SIG-M5 treated with dmso at 0.1 percent for 504 hours (cell line): ENCODE measurements around the gene PPP1R14B.

Source experiments
- DNase-seq: peaks from one replicate; lab custom pipeline; 2025; ENCODE audit not compliant: unreplicated experiment; lab: John Stamatoyannopoulos, UW

The PPP1R14B gene

DNA sequence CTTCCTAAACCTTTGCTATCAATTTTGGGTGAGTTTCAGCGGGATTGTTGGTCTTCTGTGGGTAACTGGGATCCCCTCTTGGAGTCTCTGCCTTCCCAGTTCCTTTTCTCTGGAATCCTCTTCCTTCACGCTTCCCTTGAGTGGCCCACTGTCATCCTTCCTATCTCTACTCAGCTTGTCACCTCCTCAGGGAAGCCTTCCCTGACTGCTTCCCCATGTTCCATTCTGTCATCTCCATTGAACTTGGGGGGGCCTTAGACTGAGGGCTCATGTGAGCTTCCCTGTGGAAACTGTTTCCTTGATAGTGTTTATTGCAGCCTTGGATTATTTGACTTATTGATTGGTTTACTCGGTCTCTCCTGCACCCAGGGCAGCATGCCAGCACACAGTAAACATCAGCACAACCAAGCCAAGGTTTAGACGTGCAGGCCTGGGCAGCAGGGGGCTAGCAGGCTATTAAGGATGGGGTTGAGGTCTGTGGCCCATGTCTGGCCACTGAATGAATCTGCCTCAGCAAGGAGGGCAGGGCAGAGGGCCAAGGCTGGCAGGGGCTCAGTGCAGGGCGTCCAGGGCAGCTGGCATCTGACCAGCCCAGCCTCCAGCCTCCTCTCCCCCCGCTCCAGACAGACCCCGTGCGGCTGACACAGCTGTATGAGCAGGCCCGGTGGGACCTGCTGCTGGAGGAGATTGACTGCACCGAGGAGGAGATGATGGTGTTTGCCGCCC, 28.0 kb downstream of the PPP1R14B start:
- no peak for DNase-seq

DNA sequence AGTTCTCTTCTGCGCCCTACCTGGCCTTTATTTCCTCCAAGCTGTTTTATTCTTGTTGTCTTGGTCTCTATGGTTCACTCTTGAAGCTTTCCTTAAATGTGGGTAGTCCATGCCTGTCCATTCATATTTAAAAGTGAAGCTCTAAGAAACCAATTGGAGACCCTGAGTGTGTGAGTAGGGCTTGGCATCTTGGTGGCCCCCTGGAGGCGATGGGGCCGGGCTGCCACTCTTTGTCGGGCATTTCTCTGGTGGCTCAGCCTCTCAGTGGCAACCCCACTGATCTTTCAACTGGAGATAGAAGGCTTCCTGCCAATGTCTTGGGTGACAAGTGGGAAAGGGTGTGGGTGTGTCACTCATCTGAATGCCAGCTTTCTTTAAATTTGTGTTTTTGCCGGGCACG, 29.9 kb downstream of the PPP1R14B start:
- no peak for DNase-seq

DNA sequence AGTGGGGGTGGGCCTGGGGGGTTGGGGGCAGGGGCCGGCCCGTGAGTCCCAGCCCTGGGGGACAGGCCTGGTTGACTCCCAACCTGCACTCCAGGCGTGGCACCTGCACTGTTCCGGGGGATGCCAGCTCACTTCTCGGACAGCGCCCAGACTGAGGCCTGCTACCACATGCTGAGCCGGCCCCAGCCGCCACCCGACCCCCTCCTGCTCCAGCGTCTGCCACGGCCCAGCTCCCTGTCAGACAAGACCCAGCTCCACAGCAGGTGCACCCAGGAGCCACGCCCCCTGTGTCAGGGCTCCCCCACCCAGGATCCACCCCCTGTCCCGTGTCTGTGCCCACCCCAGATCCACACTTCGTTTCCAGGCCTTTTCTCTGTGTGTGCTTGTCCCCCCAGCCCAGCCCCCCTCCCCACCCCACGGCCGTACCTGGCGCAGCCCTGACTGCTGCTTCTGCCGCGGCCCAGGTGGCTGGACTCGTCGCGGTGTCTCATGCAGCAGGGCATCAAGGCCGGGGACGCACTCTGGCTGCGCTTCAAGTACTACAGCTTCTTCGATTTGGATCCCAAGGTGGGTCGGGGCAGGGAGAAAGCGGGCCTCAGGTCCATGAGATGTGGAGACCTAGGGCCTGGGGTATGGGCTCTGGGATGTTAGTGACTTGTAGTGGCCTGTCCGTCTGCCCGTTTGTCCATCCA, 35.4 kb downstream of the PPP1R14B start:
- DNase-seq = no peak

DNA sequence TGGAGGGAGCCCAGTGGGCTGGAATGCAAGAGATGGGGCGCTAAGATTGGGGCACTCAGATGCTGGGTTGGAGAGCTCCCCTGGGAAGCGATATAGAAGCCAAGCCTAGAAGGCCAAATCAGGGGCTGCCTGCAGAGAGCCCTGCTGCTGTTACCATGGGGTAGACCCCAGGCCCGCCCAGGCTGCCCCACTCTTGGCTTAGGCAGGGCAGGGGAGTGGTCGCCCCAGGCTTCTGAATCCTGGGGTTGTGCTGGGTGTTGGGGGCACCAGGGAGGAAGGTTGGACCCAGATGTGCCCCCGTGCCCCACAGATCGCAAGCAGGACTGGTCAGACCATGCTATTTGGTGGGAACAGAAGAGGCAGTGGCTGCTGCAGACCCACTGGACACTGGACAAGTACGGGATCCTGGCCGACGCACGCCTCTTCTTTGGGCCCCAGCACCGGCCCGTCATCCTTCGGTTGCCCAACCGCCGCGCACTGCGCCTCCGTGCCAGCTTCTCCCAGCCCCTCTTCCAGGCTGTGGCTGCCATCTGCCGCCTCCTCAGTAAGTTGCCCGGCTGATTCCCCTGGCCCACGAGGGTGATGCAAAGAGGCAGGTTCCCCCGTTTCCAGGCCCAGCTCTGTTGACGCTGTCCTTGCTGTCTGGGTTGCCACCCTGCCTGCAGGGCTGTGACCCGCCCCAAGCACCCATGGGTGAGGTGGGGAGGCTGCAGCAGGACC, 36.3 kb downstream of the PPP1R14B start:
- DNase-seq = no peak

DNA sequence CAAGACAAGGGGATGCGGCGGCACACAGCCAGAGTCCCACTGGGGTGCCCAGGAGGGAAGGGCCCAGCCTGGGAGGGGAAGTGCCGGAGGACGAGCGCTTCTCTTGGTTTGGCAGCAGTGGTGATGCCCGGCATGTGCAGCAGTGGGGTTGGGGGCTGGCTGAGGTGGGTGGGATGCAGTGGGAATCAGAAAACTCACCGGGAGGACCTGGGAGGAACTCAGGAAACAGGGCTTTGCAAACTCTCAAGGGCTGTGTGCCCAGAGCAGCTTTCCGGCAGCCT, 37.2 kb downstream of the PPP1R14B start:
- DNase-seq = no peak

DNA sequence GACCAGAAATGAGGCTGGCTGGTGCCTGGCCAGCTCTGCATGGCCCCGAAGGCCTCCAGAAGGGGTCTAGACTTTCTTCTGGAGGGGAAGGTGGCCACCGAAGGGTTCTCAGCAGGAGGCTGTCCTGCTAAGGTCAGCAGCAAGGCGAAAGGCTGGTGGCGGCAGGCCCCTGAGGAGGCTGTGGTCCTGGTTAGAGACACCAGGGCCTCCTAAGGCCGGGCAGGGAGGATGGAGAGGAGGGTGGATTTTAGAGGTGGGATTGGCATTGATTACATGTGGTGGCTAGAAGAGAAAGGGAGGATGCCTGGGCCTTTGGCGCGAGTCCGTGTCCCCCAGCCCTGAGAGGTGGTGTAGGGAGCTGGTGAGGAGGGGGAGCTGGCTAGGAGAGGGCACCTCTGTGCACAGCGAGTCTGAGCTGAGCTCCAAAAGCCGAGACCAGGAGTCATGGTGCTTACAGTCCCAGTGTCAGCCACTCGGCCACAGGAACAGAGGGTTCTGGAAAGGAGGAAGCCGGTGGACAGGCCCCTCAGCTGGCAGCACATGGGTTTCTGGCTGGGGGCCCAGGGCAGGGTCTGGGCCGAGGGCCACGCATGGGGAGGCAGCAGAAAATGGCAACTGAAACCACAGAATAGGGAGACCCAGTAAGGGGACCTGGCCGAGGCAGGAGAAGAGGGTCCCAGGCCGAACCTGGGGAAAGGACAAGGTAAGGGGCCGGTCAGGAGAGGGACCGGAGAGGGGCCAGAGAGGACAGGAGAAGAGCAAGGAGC, 37.8 kb downstream of the PPP1R14B start:
- DNase-seq = no peak

DNA sequence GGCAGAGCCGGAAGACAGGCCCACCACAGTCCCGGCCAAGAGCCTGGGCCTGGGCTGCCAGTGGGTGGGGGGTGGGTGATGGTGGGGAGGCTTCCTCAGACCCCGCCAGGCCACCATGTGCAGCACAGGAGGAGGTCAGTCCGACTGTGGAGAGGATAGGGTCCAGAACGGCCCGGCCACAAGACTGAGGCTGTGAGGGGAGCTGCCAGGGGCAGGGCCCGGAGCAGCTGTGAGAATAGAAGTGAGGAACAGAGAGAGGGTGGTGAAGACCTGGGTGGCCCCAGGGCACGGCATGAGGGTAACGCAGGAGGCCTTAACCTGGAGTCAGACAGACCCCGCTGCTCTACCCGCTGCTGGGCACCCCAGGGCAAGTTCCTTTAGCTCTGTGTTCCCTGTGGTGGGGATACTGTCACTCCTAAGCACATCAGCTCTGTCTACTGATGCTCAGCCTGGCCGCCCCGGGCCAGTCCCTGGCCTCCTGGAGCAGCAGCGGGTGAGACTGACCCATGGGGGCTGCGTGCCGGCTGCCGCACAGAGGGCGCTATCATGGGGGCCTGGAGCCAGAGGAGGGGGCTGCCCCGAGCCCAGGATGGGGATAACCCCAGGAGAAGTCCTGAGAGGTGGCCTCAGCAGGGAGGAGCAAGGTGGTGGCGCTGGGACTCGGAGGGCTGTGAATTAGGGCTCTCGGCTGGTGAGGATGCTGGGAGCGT, 38.5 kb downstream of the PPP1R14B start:
- no peak for DNase-seq

DNA sequence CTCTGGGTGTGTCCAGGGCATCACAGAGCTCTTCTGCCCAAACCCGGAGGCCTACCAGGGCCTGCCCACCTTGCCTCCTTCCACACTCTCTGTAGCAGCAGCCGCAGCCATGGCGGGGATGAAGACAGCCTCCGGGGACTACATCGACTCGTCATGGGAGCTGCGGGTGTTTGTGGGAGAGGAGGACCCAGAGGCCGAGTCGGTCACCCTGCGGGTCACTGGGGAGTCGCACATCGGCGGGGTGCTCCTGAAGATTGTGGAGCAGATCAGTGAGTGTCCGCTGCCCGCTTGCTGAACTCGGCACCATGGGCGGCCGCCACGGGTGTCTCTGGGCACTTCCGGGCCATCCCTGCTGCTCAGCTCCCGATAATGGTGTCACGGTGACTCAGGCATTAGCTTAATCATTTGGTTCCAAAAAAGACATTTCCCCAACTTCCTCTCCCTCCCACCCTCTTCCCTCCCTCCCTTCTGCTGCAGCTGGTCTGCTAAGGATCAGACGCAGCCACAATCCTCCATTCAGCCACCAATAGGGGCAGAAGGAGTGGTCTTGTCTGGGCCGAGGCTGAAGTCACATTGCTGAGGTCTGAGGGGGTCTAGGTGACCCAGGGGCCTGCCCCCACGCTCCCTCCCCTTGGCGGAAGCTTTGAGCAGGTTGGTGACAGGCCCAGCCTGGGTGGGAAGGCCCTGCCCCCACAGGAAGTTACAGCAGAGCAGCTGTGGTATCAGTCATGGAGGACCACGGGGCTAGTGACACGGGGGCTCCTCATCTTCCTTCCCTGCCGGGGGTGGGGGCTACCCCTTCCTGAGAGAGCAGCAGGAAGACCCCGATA, 39.3 kb downstream of the PPP1R14B start:
- peak; percentile 90 for DNase-seq

DNA sequence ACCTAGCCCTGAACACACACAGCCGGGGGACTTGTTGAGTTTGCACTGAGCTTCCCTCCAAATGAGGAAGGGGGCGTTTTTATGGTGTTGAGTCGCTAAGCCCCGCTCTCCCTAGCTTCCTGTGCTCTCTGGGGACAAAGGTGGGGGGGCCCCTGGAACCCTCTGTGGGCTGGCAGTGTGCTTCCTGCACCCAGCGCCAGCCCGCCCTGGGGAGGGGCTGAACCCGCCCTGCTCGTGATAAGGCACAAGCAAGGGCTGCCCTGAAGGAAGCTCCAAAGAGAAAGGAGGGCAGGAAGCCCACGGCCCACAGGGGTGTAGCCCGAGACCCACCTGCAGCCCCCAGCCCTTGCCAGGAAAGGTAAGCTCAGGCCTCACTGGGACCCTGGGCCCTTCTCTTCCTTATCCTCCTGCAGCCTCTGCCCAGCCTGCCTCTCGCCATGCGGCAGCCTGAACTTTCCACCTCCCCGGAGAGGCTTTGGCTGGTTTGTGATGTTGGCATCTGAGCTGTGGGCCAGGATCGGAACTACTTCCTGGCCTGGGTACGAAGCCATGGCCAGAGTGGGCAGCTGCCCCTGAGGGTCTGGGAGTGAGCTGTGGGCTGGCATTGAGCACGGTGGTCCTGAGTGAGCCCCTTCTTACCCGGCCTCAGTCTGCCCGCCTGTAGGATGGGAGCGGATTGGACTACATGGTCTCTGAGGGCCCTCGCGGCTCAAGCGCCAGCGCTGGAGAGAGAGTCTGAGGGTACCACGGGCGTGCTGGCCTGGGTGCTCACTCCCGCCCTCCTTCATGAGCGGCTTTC, 40.1 kb downstream of the PPP1R14B start, which contains the start of gene FERMT3:
Gene FERMT3, plus strand, starts transcription at position 265 of the 799 bp plus-strand sequence. CDS start 644 bp downstream, outside the sequence.
- peak; percentile 60 for DNase-seq

DNA sequence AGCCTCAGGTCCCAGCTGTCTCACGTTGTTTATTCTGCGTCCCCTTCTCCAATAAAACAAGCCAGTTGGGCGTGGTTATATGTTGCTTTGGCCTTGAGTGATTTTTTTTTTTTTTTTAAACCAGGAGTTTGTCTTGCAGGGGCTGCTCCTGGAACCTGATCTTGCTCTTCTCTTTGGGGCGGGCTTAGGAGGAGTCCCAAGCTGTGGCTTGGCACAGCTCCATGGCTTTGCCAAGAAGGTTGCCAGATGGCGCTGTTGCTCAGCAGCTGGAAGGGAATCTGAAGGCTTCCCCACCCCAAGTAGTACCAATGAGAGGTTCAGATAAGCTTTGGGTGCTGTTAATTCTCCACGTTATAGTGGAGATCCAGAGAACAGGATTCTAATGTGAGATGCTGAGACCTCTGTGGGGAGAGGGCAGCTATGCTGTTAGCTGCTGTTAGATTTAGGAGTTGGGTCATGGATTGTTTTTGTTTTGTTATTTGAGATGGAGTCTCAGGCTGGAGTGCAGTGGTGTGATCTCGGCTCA, 42.2 kb downstream of the PPP1R14B start:
- DNase-seq = peak; percentile 89

DNA sequence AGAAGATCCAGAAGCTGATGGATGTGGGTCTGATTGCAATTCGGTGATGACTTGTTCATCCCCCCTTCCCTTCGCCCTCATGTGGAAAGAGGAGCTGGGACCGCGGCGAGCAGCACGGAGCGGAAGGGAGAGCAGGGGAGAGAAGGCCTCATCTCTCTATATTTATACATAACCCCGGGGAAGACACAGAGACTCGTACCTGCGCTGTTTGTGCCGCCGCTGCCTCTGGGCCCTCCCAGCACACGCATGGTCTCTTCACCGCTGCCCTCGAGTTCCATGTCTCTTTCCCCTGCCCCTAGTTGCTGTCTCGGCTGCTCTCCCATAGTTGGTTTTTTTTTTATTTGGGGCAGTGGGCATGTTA, 42.7 kb downstream of the PPP1R14B start:
- DNase-seq = no peak

DNA sequence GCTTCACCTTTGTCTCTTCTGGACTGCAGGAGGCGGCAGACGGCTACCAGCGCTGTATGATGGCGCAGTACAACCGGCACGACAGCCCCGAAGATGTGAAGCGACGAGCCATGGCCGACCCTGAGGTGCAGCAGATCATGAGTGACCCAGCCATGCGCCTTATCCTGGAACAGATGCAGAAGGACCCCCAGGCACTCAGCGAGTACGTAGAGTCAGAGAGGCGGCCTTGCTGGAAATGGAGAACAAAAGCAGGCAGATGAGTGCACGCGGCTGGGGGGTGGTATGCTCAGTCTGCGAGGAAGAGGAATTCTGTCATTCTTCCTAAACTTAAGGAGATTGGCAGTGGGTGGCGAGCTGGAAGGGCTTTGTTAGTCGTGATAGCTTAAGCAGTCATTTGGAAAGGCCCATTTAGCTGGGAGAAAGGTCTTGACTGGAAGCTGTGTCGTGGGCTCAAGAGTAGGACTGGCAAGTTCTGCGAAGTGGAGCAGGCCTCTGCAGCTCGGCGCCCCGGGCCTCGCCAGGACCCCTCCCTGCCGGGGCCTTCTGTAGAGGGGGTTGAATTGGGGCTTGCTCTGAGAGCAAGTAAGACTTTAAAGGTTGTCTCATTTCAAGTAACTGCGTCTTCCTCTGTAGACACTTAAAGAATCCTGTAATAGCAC, 43.2 kb downstream of the PPP1R14B start:
- no peak for DNase-seq

DNA sequence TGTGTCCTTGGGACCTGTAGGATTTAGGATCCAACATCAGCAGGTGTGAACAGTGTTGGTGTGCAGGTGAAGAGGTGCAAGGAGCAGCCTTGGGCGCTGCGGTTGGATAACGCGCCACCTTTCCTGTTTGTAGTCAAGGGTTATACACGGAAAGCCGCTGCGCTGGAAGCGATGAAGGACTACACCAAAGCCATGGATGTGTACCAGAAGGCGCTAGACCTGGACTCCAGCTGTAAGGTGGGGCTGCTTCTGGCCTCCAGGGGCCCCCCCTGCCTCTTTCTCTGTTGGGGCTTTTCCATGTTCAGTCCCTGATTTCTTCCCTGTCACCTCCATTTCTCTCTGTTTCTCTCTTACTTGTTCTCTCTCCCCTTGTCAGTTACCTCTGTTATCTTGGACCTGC, 43.8 kb downstream of the PPP1R14B start:
- no peak for DNase-seq

DNA sequence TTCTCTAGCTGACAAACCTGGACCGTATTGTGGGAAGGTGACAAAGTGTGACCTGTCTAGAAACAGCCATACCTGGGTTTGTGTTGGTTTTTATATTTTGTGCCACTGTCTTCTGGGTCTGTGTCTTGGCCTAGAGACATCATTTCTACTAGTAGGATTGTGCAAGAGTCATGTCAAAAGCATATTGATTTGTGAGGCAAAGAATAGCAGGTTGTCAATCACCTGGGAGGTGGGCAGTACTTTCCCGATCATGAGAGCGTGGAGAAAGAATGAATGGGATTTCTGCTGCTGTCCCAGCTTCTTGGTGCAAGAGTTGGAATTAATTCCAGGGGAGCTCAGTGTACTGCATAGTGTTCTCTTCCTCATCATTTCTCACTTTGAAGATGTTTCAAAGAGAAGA, 45.2 kb downstream of the PPP1R14B start:
- DNase-seq = no peak

DNA sequence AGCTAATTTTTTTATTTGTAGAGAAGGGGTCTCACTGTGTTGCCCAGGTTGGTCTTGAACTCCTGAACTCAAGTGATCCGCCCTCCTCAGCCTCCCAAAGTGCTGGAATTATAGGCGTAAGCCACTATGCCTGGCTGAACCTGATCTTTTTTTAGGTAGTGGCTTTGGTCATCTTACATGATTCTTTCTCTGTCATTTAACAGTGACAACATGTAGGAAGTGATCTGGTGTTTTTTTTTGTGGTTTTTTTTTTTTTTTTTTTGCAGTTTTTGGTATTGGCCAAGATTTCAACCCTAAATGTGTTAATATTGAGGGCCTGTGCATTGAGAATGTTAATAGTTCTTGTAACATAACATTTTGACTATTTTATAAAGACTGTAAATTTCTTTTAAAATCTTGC, 48.2 kb downstream of the PPP1R14B start:
- DNase-seq = no peak

DNA sequence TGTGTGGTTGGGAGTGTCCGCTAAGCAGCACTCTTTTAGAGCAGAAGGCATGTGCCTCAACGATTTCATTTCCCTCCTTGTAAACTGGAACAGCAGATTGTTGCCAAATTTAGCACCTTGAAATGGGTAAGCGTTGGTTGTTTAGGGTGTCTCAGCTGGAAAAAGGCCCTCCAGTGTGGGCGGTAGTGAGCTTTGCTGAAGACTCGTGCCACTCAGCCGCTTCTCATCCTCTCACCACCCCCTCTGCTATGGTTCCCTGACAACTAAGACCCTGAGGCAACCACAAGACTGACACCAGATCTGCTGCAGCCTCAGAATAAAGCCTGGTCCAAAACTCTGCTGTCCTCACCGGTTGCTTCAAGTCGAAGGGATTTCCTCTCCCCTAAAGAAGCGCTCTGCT, 50.1 kb downstream of the PPP1R14B start:
- DNase-seq = no peak
